Measurements from ENCODE around the gene SERP1.

GRCh38 chr3:150543128-150543527 lies 3.2 kb downstream of the SERP1 start:
- TF ChIP-seq SPI1 (IDR thresholded peaks at IDR 0.05; ENCODE audit: low read depth, low read length) (no peak), POLR2A (IDR thresholded peaks at IDR 0.05; ENCODE audit: low read depth, low read length) (no peak), POLR2AphosphoS5 (IDR thresholded peaks at IDR 0.05; ENCODE audit: low read depth, low read length) (no peak)
